ENCODE data around the gene LPIN3. TPM values are rescaled to one million over a fixed set of nuclear protein-coding genes. Genes with fewer than 3 reads are reported as not detected.

LPIN3 gene
- total RNA-seq, 1 experiment from 2014 or later: 27.9 TPM

DNA sequence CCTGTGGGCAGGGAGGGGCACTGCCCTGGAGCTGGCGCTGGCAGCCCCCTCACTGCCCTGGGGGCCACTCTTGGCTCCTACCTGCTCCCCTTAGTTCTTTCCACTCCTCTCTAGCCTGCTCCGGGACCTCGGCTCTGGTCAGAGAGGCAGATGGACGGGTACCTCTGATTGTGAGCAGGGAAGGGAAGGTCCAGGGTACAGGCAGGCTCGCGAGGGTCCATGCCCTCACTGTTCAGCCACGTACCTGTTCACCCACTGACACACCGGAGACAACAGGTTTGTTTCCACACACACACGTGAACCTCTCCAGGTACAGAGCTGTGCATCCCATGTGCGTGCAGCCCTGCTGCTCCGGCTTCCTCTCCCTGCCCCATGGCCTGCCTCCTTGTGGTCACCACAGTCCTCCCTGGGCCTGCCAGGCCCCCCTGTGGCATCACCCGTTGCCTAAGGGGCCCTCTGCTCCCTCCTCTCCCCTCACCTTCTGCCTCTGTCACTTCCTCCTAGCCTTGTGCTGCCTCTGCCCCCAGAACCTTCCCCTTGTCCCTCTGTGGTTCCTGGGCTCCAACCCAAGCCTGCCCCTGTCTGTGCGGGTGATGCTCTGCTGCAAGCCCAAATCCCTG is 23.7 kb downstream of the LPIN3 start:
- TF ChIP-seq, protein P1, sequence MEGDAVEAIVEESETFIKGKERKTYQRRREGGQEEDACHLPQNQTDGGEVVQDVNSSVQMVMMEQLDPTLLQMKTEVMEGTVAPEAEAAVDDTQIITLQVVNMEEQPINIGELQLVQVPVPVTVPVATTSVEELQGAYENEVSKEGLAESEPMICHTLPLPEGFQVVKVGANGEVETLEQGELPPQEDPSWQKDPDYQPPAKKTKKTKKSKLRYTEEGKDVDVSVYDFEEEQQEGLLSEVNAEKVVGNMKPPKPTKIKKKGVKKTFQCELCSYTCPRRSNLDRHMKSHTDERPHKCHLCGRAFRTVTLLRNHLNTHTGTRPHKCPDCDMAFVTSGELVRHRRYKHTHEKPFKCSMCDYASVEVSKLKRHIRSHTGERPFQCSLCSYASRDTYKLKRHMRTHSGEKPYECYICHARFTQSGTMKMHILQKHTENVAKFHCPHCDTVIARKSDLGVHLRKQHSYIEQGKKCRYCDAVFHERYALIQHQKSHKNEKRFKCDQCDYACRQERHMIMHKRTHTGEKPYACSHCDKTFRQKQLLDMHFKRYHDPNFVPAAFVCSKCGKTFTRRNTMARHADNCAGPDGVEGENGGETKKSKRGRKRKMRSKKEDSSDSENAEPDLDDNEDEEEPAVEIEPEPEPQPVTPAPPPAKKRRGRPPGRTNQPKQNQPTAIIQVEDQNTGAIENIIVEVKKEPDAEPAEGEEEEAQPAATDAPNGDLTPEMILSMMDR (conservative IDR thresholded peaks at IDR 0.05; ENCODE audit: low read depth, low read length): no peak
- no peak for TF ChIP-seq EZH2phosphoT487 (IDR thresholded peaks at IDR 0.05; ENCODE audit: borderline replicate concordance, low read length)
- no peak for TF ChIP-seq EZH2 (IDR thresholded peaks at IDR 0.05; ENCODE audit: low read length, unreplicated experiment)
- Histone ChIP-seq H3F3A (ENCODE audit: low read length, unreplicated experiment) (no peaks in the 10 kb centered on the region), H3K4me1 (ENCODE audit: insufficient read depth, low read length) (no peaks in the 10 kb centered on the region), H2AFZ (ENCODE audit: low read length) (no peak overlapping the region), H3K36me3 (ENCODE audit: low read depth, low read length) (no peaks in the 10 kb centered on the region), H3K79me2 (ENCODE audit: low read length) (no peaks in the 10 kb centered on the region), H3K9me3 (ENCODE audit: low read length) (no peaks in the 10 kb centered on the region), H3K27me3 (ENCODE audit: low read length) (peaks cover 35% of the 10 kb centered on the region), H4K20me1 (ENCODE audit: low read length) (no peaks in the 10 kb centered on the region), H3K27ac (ENCODE audit: low read length) (no peak overlapping the region), H3K9me2 (replicated peaks; ENCODE audit: low read length) (no peaks in the 10 kb centered on the region), H3K9ac (ENCODE audit: low read length) (no peak overlapping the region), H3K4me2 (ENCODE audit: low read length) (no peak overlapping the region), H3K4me3 (ENCODE audit: low read length) (no peak overlapping the region)
- CTCF ChIA-PET: no interaction called here
- peak; percentile 22 for ATAC-seq
- intact Hi-C loops (cut with micrococcal nuclease): no loop called here
- POLR2A ChIA-PET (ENCODE audit: unreplicated experiment): no interaction called here
- BruUV-seq (replicated peaks): no TSS peak
- no peak for DNase-seq

DNA sequence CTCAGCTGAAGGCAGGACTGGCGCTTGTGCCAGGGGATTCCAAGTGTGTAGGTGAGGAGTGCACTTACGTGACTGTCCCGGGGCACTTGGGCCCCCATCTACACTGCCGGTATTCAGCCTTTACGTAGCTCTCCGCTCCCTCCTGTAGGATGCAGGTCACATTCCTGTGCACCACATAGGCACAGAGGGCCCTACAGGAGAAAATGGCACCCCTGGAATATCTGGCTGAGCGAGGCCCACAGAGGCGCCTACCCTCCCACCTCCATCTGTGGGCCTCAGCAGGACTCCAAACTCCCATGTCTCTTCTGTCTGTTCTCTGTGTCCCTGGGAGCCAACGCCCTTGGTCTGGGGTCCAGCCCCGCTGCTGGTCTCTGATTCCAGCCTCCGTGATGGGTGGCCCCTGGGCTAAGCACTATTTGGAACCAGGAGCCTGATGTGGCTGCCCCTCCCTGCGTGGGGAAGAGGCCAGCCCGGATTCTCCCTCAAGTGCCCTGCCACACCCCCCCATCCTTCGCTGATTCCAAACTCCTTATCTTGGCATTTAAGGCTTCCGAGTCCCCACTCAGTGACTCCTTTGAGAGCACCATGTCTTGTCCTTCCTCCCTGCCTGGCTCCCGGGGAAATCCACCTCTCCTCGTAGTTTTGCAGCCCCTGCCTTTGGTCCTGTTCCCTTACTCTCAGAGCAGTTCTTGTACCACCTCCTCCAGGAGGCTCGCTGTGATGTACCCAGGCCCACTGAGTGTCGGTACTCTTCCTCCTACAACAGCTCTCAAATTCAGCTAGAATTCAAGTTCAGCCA is 24.5 kb downstream of the LPIN3 start:
- H4K20me1 ChIP-seq (ENCODE audit: low read length): no peaks in the 10 kb centered on the region
- H3K27ac ChIP-seq (ENCODE audit: low read length): no peak overlapping the region
- DNase-seq (no peak), ATAC-seq (no peak)
- no peak overlapping the region for H3K9ac ChIP-seq (ENCODE audit: low read length)
- CTCF ChIA-PET: no interaction called here
- no peaks in the 10 kb centered on the region for H3K36me3 ChIP-seq (ENCODE audit: low read depth, low read length)
- no peaks in the 10 kb centered on the region for H3K9me3 ChIP-seq (ENCODE audit: low read length)
- H3K79me2 ChIP-seq (ENCODE audit: low read length): no peaks in the 10 kb centered on the region
- H3K4me1 ChIP-seq (ENCODE audit: insufficient read depth, low read length): no peaks in the 10 kb centered on the region
- intact Hi-C loops (cut with micrococcal nuclease): no loop called here
- no peaks in the 10 kb centered on the region for H3K9me2 ChIP-seq (replicated peaks; ENCODE audit: low read length)
- no peak overlapping the region for H3K4me3 ChIP-seq (ENCODE audit: low read length)
- BruUV-seq (replicated peaks): no TSS peak
- no peak for TF ChIP-seq EZH2 (IDR thresholded peaks at IDR 0.05; ENCODE audit: low read length, unreplicated experiment)
- TF ChIP-seq, protein P1 (conservative IDR thresholded peaks at IDR 0.05; ENCODE audit: low read depth, low read length): no peak
- no peak for TF ChIP-seq EZH2phosphoT487 (IDR thresholded peaks at IDR 0.05; ENCODE audit: borderline replicate concordance, low read length)
- POLR2A ChIA-PET (ENCODE audit: unreplicated experiment): no interaction called here
- peaks cover 35% of the 10 kb centered on the region for H3K27me3 ChIP-seq (ENCODE audit: low read length)
- no peak overlapping the region for H2AFZ ChIP-seq (ENCODE audit: low read length)
- H3K4me2 ChIP-seq (ENCODE audit: low read length): no peak overlapping the region
- H3F3A ChIP-seq (ENCODE audit: low read length, unreplicated experiment): no peaks in the 10 kb centered on the region

Data from PC-3 (cell line).